ENCODE measurements around the gene AP3S2.

- TF ChIP-seq EZH2 (IDR thresholded peaks at IDR 0.05; ENCODE audit: borderline replicate concordance, insufficient read depth, low read depth, low read length, poor library complexity, severe bottlenecking) = no peak
- TF ChIP-seq CTCF (IDR thresholded peaks at IDR 0.05) = no peak
Observed at GRCh38 chr15:89904519-89904918, 10.7 kb upstream of the AP3S2 start.

Measured in B cell (primary cell).